Prostate gland (tissue), 2 donors: ENCODE data around the gene PNLIP.

Experiments
- CTCF ChIP-seq, 4 experiments: fragments of 200-600 bp in 2 of 4; fragments of 450-650 bp in 2 of 4; sonication (generic) in 2 of 4; IDR thresholded peaks; 1 replicate in 3 of 4; 2 replicates in 1 of 4; pipeline ENCODE4 v1.5.1; 2016 to 2019; ENCODE audit warnings: antibody characterized with exemption in 4 of 4, mild to moderate bottlenecking in 2 of 4, moderate library complexity in 2 of 4
- POLR2A ChIP-seq: fragments of 450-650 bp; IDR thresholded peaks from one replicate; pipeline ENCODE4 v1.6.1; 2016; ENCODE audit warnings: antibody characterized with exemption, mild to moderate bottlenecking
- POLR2AphosphoS5 ChIP-seq: sonication (generic); formaldehyde crosslinking; IDR thresholded peaks from one replicate; pipeline ENCODE4 v1.6.1; 2017; ENCODE audit warnings: antibody characterized with exemption

DNA sequence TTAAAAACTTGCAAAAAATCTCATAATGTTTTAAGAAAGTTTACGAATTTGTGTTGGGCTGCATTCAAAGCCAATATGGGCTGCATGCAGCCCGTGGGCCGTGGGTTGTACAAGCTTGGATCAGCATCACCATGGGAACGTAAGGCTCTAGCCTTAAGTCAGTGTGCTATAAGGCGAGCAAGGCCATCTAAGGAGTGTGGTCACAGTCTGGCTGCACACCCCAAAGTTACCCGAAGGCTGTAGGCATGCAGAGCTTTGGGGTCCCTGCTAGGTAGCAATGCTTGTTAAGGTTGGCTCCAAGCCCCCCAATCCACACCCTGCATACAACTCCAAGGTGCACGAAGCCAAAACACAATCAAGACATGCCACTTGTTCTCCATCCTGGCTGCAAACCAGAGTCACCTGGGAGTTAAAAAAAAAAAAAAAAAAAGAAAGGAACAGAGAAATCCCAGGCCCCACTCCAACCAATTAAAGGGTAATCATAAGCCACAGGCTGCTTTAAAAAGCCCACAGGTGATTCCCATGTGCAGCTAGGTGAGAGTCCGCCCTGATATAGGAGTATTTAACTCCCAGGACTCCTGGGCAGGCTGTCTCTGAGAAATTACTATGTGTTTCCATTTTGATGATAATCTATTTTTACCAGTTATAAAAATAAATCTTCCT lies 66.5 kb downstream of the PNLIP start:
- TF ChIP-seq CTCF (IDR thresholded peaks at IDR 0.05) (no peak), POLR2A (no peak), POLR2AphosphoS5 (no peak)
